Hematopoietic multipotent progenitor cell treated with erythropoietin and hydrocortisone succinate and interleukin-3 and kit ligand, for 15 days (in vitro differentiated cells): ENCODE data around the gene MAGOH.

Experiments used
- DNase-seq: peaks from one replicate; pipeline ENCODE4 v3.0.0-alpha.2; 2015; ENCODE audit warnings: low spot score

Gene MAGOH

GRCh38 chr1:53270873-53271272, 32.6 kb upstream of the MAGOH start:
- no peak for DNase-seq

GRCh38 chr1:53270107-53270506, 31.8 kb upstream of the MAGOH start:
- DNase-seq, result no peak

GRCh38 chr1:53267761-53268160, 29.4 kb upstream of the MAGOH start:
- no peak for DNase-seq

GRCh38 chr1:53266038-53266437, 27.7 kb upstream of the MAGOH start:
- DNase-seq, result no peak

- no peak for DNase-seq
Measured at GRCh38 chr1:53265581-53265980, 27.3 kb upstream of the MAGOH start.

GRCh38 chr1:53264048-53264447, 25.7 kb upstream of the MAGOH start:
- no peak for DNase-seq

GRCh38 chr1:53262000-53262399, 23.7 kb upstream of the MAGOH start:
- DNase-seq, result no peak

GRCh38 chr1:53260631-53261247, 22.4 kb upstream of the MAGOH start:
- DNase-seq, result no peak

- DNase-seq, result no peak
Measured at GRCh38 chr1:53259932-53260331, 21.6 kb upstream of the MAGOH start.

- no peak for DNase-seq
Measured at GRCh38 chr1:53258216-53258615, 19.9 kb upstream of the MAGOH start.

- no peak for DNase-seq
Measured at GRCh38 chr1:53257454-53258081, 19.2 kb upstream of the MAGOH start.

- no peak for DNase-seq
Measured at GRCh38 chr1:53256511-53257453, 18.5 kb upstream of the MAGOH start.

- no peak for DNase-seq
Measured at GRCh38 chr1:53255031-53255430, 16.7 kb upstream of the MAGOH start.

GRCh38 chr1:53254011-53254640, 15.8 kb upstream of the MAGOH start:
- no peak for DNase-seq

- DNase-seq, result no peak
Measured at GRCh38 chr1:53250325-53250724, 12.0 kb upstream of the MAGOH start.

GRCh38 chr1:53249706-53250105, 11.4 kb upstream of the MAGOH start:
- DNase-seq, result no peak

GRCh38 chr1:53246261-53247134, 8.2 kb upstream of the MAGOH start:
- DNase-seq, result no peak

- no peak for DNase-seq
Measured at GRCh38 chr1:53244141-53244540, 5.8 kb upstream of the MAGOH start.

GRCh38 chr1:53242381-53242780, 4.1 kb upstream of the MAGOH start:
- no peak for DNase-seq

GRCh38 chr1:53241828-53242227, 3.5 kb upstream of the MAGOH start:
- DNase-seq, result no peak

GRCh38 chr1:53237638-53238037, 680 bp downstream of the MAGOH start:
- DNase-seq, result no peak

- DNase-seq, result no peak
Measured at GRCh38 chr1:53220962-53221286, 17.4 kb downstream of the MAGOH start.
